HG03135 (cell line): Measurements from ENCODE around the gene MRPL17.
A peak's percentile ranks its signal among the peaks of the same experiment; 100 is the strongest.
"Not testable (repeated sequence)": the region's sequence is repeated elsewhere in the genome, so short reads cannot be mapped to it uniquely, and the experiment has no call there.

ENCODE experiments used
- ATAC-seq: cut with Tn5 transposase; IDR thresholded peaks from one replicate; pipeline ENCODE4 v1.9.1; 2021; ENCODE audit warnings: mild to moderate bottlenecking, moderate library complexity; ENCODE audit not compliant: unreplicated experiment

The MRPL17 gene

GRCh38 chr11:6684068-6684467 is 928 bp upstream of the MRPL17 start:
- ATAC-seq = not testable (repeated sequence)

DNA sequence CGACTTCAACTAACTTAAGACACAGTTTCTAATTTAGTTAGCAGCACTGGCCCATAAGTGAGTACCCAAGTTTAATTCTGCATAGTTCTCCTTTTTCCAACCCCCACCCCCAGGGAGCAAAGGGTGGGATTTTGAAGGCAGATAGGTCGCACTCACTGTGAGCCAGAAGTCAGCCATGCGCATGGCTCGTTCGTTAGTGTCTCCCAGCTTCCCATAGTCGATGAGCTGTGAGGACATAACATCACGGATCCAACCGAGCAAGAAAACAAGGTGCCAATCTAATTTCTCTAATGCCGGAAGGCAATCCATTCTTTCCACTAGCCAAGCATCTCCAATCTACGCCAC is 577 bp downstream of the MRPL17 start:
- peak; percentile 1 for ATAC-seq

- ATAC-seq = no peak
These were observed 1.2 kb downstream of the MRPL17 start for GRCh38 chr11:6681949-6682348.

GRCh38 chr11:6681505-6681904 is 1.6 kb downstream of the MRPL17 start:
- ATAC-seq = no peak

DNA sequence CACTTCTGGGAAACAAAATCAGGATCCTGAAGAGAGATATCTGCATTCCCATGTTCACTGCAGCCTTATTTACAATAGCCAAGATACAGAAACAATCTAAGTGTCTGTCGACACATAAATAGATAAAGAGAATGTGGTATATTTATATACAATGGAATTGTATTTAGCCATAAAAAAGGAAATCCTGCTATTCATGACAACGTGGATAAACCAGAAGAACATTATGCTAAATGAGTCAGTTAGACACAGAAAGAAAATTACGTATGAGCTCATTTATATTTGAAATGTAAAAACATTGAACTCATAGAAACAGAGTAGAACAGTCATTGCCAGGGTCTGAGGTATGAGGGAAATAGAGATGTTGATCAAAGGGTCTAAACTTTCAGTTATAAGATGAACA is 6.1 kb downstream of the MRPL17 start:
- no peak for ATAC-seq

DNA sequence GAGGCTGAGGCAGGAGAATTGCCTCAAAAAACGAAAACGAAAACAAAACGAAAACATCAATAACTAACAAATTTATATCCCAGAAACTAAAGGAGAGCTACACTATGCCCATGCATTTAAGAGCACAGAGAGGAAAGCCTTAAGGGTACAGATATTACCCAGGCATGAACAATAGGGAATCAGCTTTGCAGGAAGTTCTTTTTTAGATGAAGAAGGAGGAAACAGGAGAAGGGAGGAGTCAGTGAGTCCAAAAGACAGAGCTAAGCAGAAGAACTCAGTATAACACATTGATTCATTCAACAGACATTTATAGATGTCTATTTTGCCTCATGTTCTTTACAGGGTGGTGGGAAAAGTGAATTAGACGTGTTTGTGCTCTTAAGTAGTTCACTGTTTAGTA is 8.3 kb downstream of the MRPL17 start:
- no peak for ATAC-seq

- no peak for ATAC-seq
These were observed 8.9 kb downstream of the MRPL17 start for GRCh38 chr11:6674219-6674597.

- ATAC-seq = no peak
These were observed 9.5 kb downstream of the MRPL17 start for GRCh38 chr11:6673523-6674218.

DNA sequence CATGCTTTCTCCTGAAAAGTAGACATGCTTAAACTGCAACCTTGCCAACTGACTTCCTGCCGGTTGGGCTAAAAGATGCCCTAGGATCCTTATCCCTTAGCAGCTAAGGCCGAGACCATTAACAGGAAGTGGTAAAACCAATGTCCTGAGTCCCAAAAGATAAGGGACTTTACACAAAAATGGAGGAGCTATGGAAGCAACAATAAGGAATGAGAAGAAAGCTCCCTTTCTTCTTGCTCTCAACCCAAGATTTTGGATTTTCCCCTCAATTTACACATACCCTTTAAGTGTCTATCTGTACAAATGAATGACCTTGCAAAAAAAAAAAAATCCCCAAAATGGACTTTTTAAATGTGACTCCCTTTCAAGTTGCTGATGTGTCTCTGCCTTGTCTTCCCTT is 11.1 kb downstream of the MRPL17 start:
- no peak for ATAC-seq

DNA sequence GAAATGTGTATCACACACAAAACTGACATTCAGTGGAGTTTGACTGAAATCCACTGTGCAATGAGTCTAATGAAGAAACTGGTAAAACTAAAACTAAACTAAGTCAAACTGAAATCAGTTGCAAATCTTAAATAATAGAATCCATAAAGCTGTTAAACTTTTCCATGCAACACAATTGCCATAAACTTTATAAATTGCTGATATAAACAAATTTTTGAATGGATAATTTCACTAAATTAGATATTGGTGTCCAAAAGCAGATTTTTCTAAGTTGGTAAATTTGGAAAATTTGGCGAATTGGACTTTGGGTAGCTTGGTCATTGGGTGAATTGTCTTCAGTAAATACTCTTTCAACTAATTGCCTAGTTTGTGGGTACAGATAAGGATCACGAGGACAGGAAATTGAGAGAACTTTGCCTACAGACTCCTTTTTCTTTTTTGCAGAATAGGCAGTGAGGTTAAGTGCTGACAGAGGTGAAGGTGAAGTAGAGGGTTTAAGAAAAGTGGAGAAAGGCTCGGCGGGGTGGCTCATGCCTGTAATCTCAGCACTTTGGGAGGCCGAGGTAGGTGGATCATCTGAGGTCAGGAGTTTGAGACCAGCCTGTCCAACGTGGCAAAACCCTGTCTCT is 12.8 kb downstream of the MRPL17 start:
- ATAC-seq = no peak

DNA sequence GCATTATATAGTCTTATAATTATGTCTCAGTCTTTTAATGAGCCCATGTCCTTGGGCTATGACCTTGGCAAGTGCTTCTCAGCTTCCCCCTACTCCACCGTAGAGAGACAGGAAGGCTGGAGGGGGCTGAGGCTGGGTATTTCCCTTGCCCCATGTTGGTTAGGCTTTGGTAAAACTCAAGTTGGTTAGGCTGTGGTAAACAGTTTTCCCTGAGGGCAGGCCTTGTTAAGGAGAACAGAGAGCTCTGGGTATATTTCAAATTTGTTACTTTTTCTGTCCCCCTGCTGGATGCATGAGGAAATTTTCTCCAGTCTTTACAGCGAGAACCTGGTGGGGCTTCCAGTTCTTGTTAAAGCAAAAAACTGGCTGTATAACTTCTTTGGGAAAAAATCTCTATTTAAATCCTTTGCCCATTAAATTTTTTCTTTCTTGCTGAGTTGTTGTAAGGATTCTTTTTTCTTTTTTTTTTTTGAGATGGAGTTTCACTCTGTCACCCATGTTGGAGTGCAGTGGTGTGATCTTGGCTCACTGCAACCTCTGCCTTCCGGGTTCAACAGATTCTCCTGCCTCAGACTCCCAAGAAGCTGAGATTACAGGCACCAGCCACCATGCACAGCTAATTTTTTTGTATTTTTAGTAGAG is 15.3 kb downstream of the MRPL17 start:
- ATAC-seq = no peak

DNA sequence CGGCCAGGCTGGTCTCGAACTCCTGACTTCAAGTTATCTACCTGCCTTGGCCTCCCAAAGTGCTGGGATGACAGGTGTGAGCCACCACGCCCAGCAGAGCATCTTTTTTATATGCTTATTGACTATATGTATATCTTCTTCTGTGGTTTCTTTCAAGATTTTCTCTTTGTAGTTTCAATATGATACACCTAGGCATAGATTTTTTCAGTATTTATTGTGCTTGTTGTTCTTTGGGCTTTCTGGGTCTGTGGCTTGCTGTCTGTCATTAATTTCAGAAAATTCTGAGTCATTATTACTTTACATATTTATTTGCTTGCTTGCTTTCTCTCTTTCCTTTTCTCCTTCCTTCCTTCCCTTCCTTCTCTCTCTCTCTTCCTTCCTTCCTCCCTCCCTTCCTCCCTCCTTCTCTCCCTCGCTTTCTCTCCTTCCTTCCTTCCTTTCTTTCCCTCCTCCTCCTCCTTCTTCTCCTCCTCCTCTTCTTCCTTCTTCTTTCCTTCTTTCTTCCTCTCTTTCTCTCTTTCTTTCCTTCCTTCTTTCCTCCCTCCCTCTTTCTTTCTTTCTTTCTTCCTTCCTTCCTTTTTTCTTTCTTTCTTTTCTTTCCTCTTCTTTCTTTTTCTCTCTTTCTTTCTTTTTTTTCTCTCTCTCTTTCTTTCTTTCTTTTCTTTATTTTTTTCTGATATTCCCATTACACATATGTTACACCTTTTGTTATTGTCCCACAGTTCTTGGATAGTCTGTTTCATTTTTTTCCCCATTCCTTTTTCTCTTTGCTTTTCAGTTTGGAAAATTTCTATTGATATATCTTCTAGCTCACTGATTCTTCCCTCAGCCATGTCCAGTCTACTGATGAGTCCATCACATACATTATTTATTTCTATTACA is 16.6 kb downstream of the MRPL17 start:
- no peak for ATAC-seq

GRCh38 chr11:6664551-6664950 is 18.6 kb downstream of the MRPL17 start:
- no peak for ATAC-seq

GRCh38 chr11:6663794-6664469 is 19.2 kb downstream of the MRPL17 start:
- no peak for ATAC-seq

GRCh38 chr11:6660712-6661111 is 22.4 kb downstream of the MRPL17 start:
- ATAC-seq = no peak

DNA sequence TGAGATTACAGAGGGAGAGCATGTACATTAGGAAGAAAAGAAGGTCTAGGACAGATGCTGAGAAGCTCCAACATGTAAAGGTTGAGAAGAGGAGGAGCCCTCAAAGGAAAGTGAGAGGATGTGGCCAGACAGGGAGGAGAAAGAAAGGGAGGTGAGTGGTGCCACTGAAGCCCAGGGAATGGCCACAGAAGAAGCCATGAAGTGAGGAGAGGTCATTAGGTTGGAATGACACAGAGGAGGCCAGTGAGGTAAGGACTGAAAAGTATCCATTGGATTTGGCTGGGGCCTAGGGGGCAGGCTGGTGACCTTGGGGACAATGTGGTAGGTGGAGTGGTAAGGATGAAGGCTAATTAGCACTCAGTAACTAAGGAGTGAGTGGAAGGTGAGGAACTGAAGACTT is 24.5 kb downstream of the MRPL17 start:
- no peak for ATAC-seq

DNA sequence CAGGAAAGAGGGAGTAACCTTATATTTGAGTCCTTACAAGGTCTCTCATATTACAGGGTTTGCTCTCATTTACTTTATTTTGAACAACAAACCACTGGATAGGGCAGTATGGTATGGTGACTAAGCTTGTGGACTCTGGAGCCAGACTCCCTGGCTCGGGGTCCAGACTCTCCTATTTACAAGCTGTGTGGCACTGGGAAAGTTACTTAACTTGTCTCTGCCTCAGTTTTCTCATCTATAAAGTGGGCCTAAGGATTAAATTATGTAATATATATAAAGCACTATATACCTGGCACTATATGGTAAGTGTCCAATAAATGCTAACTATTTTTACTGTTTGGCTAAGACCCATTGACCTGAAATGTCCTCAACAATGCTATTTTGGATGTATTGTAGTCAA is 25.8 kb downstream of the MRPL17 start:
- no peak for ATAC-seq

GRCh38 chr11:6656936-6657335 is 26.2 kb downstream of the MRPL17 start:
- no peak for ATAC-seq

- no peak for ATAC-seq
These were observed 26.6 kb downstream of the MRPL17 start for GRCh38 chr11:6656584-6656915.

DNA sequence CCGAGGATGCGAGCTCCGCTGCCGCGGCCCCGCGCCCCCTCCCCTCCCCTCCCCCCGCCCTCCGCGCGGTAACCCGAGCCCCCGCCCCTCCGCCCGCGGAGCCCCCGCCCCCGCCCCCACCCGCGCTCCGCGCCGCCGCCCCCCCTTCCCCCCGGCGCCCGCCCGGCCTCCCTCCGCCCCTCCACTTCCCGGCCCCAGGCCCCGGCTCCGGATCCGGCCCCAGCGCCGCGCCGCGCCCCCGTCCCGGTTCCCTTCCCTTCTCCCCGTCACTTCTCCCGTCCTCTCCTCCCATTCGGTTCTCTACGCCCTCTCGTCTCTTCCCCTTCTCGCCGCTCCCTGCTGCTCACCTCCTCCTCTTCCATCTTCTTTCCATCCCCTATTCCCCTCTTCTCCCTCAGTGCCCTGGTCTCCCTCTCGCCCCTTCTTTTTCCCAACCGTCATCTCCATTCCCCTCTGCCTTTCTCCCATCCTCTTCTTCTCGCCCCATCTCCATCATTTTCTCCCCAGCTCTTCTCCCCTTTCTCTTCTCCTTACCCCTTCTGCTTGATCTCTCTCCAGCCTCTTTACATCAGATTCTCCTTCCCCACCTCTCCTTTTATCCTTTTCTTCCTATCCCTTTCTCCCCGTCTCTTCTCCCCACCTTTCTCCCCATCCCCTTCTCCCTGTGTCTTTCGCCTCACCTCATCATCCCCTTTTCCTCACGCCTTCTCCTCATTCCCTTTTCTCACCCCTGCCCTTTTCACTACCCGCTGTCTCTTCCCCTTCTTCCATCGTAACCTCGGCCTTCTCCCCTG is 27.2 kb downstream of the MRPL17 start, which contains the start of gene DCHS1:
Gene DCHS1 (minus strand): TSS at position 20 of the 794 bp plus-strand sequence. CDS start 14,196 bp downstream, outside the sequence.
- ATAC-seq = no peak
